GM21367 (cell line): Measurements from ENCODE around the gene DAAM2.

Experiments
- ATAC-seq: cut with Tn5 transposase; IDR thresholded peaks from one replicate; pipeline ENCODE4 v1.9.1; 2021; ENCODE audit not compliant: unreplicated experiment

DAAM2 gene

DNA sequence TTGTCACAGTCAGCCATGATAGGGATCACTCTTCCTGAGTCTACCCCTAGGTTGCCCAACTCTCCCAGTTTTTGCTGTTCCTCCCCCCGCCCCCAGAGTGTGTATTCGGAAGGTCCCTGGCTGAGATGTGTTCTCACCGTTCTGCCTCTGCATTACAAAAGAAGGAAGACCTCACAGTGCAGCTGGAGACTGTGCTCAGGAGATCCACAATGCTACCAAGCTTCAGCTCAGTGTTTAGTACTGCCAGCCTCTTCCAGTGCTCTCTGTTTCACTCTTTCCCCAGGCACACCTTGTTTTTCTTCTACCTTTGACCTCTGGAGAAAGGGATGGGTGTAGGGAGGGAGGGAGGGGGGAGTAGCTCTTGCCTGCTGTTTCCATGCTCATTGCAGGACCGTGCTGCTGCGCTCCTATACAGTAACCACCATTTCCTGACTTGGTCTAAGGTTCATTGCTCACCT, 155.5 kb downstream of the DAAM2 start:
- ATAC-seq: no peak

DNA sequence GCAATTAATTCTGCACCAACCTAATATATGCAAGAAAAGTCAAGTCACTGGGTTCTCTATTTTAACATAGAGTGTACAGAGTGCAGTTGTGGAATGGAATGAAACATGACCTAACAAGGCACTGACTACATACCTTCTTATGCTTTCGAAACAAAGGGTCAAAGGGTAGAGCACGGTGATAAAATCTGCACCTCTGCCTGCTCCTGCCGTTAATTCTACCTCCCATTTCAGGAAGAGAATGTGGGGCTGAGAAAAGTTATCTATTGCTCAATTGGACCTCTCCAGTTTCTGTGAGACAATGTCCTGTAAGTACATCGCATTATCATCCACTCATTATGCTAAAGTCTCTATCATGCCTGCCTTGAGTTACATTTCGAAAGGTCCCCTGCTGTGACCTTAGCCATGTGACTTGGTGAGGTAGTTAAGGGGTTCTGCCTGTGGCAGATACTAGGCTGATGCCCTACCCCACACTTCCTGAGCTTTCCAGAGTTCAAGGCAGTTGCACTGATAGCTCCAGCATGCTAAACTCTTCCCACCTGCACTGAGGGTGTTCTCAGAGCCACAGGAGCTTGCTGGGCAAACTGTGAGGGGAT, 156.1 kb downstream of the DAAM2 start:
- ATAC-seq: no peak

DNA sequence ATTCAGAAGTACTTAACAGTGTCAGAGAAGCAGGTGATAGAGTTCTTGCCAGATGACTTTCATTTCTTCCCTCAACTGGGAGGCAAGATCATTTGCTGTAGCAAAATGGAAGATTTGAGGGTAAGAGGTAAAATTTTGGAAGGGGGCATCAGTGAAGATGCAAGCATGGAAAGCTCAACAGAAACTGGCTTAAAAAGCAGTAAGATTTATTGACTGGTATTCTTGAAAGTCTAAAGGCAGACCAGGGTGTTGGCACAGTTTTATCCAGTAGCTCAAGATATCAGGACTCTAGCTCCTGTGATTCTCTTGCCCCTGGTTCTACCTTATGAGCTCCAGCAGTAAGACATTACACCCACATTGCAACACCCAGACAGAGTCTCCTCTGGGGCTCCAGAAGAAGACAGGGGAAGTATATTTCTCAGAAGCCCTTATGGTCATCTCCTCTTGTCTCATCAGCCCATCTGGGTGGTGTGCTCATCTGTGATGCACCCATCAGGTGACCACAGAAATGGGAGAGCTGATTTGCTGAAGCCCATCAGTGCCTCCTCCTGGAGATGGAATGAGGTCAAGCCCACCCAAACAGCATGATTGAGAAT, 158.0 kb downstream of the DAAM2 start:
- ATAC-seq: no peak

DNA sequence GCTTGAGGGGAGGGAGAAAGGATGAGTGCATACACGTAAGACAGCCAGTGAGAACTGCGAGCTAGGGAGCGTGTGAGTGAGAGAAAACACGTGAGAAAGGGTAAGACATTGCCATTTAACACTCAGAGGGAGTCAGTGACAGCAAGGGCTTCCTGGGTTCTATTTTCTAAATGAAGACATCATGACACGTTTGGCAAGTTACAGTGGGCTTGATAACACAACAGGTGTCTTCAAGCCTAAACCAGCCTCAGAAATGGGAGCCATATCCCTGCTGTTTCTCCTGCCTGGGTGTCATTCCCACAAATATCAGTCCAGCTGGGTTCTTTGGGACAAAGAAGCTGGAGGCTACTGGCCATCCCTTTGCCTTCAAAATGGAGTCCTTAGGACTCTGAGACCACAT, 159.0 kb downstream of the DAAM2 start:
- no peak for ATAC-seq

DNA sequence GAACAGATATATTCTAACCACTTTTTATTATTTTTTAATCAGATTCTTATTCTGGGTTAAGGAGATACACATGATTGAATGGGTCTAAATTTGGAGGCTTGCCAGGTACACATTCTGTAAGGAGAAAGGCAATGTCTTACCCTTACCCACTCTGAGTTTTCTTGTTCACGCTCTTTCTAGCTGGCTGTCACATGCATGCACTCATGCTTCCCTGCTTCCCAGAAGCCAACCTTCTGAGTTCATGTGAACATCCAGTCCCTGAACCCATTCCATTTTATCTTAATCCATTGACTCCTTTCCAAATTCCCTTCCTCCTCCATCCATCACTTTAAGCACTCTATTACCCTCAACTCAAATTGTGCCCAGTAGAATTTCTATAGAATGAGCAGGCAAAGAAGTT, 159.5 kb downstream of the DAAM2 start:
- ATAC-seq: no peak

DNA sequence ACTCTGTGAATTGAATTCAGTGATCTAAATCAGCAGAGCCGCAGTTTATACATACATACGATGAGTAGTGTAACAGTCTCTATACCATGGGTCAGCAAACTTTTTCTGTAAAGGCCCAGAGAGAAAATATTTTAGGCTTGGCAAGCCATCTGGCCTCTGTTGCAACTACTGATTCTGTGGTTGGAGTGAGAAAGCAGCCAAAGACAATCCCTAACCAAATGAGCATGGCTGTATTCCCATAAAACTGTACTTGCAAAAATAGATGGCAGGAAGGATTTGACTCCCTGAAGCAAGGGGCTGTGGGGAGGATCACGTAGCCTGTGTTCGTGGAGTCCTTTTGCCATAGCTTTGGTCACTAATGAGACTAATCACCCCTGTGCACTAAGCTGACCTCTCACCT, 160.0 kb downstream of the DAAM2 start:
- no peak for ATAC-seq

DNA sequence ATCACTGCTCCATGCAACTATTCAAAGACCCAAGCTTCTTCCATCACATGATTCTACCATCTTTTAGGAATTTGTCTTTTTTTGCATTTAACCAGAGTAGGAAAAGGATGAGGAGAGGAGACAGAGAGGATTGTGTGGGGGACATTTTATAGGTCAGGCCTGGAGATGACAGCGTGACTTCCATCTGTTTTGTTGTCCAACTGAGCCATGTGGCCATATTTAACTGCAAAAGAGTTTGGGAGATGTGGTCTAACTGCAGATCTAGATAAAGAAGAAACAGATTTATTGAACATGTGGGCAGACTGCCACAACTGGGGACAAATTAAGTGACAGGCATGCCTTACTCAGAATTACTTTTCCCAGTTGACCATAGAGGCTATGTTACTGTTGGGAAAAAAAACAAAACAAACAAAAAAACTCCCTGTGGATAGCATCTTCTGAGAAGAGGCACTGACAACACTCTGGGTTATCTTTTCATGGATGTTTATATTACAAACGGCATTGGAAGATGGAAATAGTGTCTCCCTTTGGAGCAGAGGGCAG, 161.0 kb downstream of the DAAM2 start:
- no peak for ATAC-seq
